A549 (cell line): ENCODE measurements around the gene NFE2L2. TPM values are rescaled to one million over a fixed set of nuclear protein-coding genes. Genes with fewer than 3 reads are reported as not detected.

Source experiments
- ATAC-seq, 2 experiments: fragments of 200-7000 bp in 1 of 2; fragments of >200 bp in 1 of 2; cut with Nextera tagmentation in 1 of 2; cut with Tn5 transposase in 1 of 2; 3 replicates each; pipeline versions ENCODE4 v1.8.0 to v1.9.1; 2018 to 2020; ENCODE audit warnings: mild to moderate bottlenecking in 1 of 2, moderate library complexity in 1 of 2
- CTCF ChIA-PET: fragments of 300-600 bp; sonication (Branson Sonifier 250); formaldehyde crosslinking; extraction: SDS; loops from one replicate; lab custom pipeline; 2021; ENCODE audit warnings: antibody characterized with exemption, inconsistent platforms; lab: Yijun Ruan, JAX
- POLR2A ChIA-PET: fragments of 350-600 bp; formaldehyde crosslinking; extraction: SDS; loops from one replicate; lab custom pipeline; 2021; ENCODE audit warnings: antibody characterized with exemption, inconsistent platforms; lab: Yijun Ruan, JAX
- DNase-seq, 2 experiments: peaks; one replicate each; pipeline versions ENCODE4 v3.0.0 to v3.0.0-alpha.2; 2011 to 2016; ENCODE audit warnings: low read depth in 1 of 2, low spot score in 1 of 2
- FAIRE-seq: peaks from 2 replicates; lab custom pipeline; 2011; peaks lifted over from hg19 to GRCh38; lab: Jason Lieb, UNC
- H3K27ac ChIP-seq, 2 experiments: fragments of >200 bp; sonication (Bioruptor Twin); formaldehyde crosslinking; 3 replicates each; pipeline ENCODE4 v1.5.1; 2016 to 2017
- H3K4me1 ChIP-seq: fragments of >200 bp; sonication (Bioruptor Twin); formaldehyde crosslinking; 3 replicates; pipeline ENCODE4 v1.6.1; 2016
- H3K4me2 ChIP-seq: fragments of >200 bp; sonication (Bioruptor Twin); formaldehyde crosslinking; 3 replicates; pipeline ENCODE4 v1.6.1; 2016
- H3K4me3 ChIP-seq: fragments of >200 bp; sonication (Bioruptor Twin); formaldehyde crosslinking; 3 replicates; pipeline ENCODE4 v1.5.1; 2016
- H3K9me3 ChIP-seq: fragments of >200 bp; sonication (Bioruptor Twin); formaldehyde crosslinking; 3 replicates; pipeline ENCODE4 v1.6.1; 2016
- ATOH8 ChIP-seq: fragments of 250-450 bp; sonication (Bioruptor Pico); IDR thresholded peaks from 2 replicates; pipeline ENCODE4 v1.5.0; 2020; ENCODE audit warnings: low read depth, mild to moderate bottlenecking, moderate library complexity
- BCL3 ChIP-seq: fragments of >200 bp; sonication (Bioruptor Twin); formaldehyde crosslinking; IDR thresholded peaks from 3 replicates; pipeline ENCODE4 v1.6.1; 2016
- BHLHE40 ChIP-seq: IDR thresholded peaks from 2 replicates; pipeline ENCODE4 v1.6.1; 2012; ENCODE audit warnings: low read depth, low read length, inconsistent platforms
- CHD2 ChIP-seq: fragments of 150-350 bp; IDR thresholded peaks from 2 replicates; pipeline ENCODE4 v1.6.1; 2014; ENCODE audit warnings: low read length; ENCODE audit not compliant: partially characterized antibody
- EHF ChIP-seq: fragments of 250-450 bp; sonication (Bioruptor Pico); IDR thresholded peaks from 2 replicates; pipeline ENCODE4 v1.5.0; 2020; ENCODE audit warnings: mild to moderate bottlenecking
- EP300 ChIP-seq, 2 experiments: fragments of >200 bp; sonication (Bioruptor Twin); formaldehyde crosslinking; IDR thresholded peaks; 2 replicates in 1 of 2; 3 replicates in 1 of 2; pipeline ENCODE4 v1.6.1; 2016 to 2017
- FOSB ChIP-seq: fragments of 250-450 bp; sonication (Bioruptor Pico); IDR thresholded peaks from 2 replicates; pipeline ENCODE4 v1.5.0; 2020; ENCODE audit warnings: mild to moderate bottlenecking, moderate library complexity
- FOSL2 ChIP-seq, 2 experiments: fragments of 450-650 bp in 1 of 2; fragments of >200 bp in 1 of 2; sonication (Bioruptor Twin) in 1 of 2; formaldehyde crosslinking; IDR thresholded peaks; 2 replicates each; pipeline versions ENCODE4 v1.5.0 to v1.6.1; 2016 to 2020; ENCODE audit warnings: mild to moderate bottlenecking in 1 of 2, moderate library complexity in 1 of 2
- GATA3 ChIP-seq: IDR thresholded peaks from 2 replicates; pipeline ENCODE4 v1.6.1; 2012; ENCODE audit warnings: borderline replicate concordance
- HDAC2 ChIP-seq: fragments of 200-600 bp; sonication (generic); IDR thresholded peaks from 2 replicates; pipeline ENCODE4 v1.6.1; 2016
- HMGXB4 ChIP-seq: fragments of 250-450 bp; sonication (Bioruptor Pico); IDR thresholded peaks from 2 replicates; pipeline ENCODE4 v1.5.0; 2021; ENCODE audit warnings: mild to moderate bottlenecking, moderate library complexity, borderline replicate concordance
- HOXB13 ChIP-seq: fragments of 250-450 bp; sonication (Bioruptor Pico); IDR thresholded peaks from 2 replicates; pipeline ENCODE4 v1.5.0; 2020; ENCODE audit warnings: low read depth, mild to moderate bottlenecking, moderate library complexity
- JUNB ChIP-seq: fragments of >200 bp; sonication (Bioruptor Twin); formaldehyde crosslinking; IDR thresholded peaks from 2 replicates; pipeline ENCODE4 v1.6.1; 2016
- KDM1A ChIP-seq: fragments of 200-600 bp; sonication (generic); IDR thresholded peaks from 2 replicates; pipeline ENCODE4 v1.6.1; 2016; ENCODE audit warnings: low read depth, mild to moderate bottlenecking
- NPAS2 ChIP-seq: fragments of 250-450 bp; sonication (Bioruptor Pico); IDR thresholded peaks from 2 replicates; pipeline ENCODE4 v1.8.0; 2022; ENCODE audit warnings: mild to moderate bottlenecking, moderate library complexity, borderline replicate concordance
- PHF8 ChIP-seq: fragments of 200-600 bp; sonication (generic); IDR thresholded peaks from 2 replicates; pipeline ENCODE4 v1.6.1; 2016; ENCODE audit warnings: low read depth, mild to moderate bottlenecking, antibody characterized with exemption, moderate library complexity, borderline replicate concordance
- POLR2A ChIP-seq: IDR thresholded peaks from 2 replicates; pipeline ENCODE4 v1.6.1; 2012; ENCODE audit warnings: mild to moderate bottlenecking, low read length
- POLR2AphosphoS2 ChIP-seq: conservative IDR thresholded peaks from 2 replicates; pipeline ENCODE4 v1.6.1; 2012; ENCODE audit warnings: low read length, improper control_type of control experiment, inconsistent platforms
- REST ChIP-seq: fragments of 200-600 bp; sonication (generic); IDR thresholded peaks from 2 replicates; pipeline ENCODE4 v1.6.1; 2016; ENCODE audit warnings: antibody characterized with exemption, mild to moderate bottlenecking, moderate library complexity
- USF2 ChIP-seq: fragments of 450-650 bp; IDR thresholded peaks from 2 replicates; pipeline ENCODE4 v1.6.1; 2014; ENCODE audit warnings: antibody characterized with exemption
- ZFP36 ChIP-seq: fragments of 450-650 bp; IDR thresholded peaks from 2 replicates; pipeline ENCODE4 v1.6.1; 2014; ENCODE audit warnings: borderline replicate concordance; ENCODE audit not compliant: partially characterized antibody
- WGBS: methylation state at CpG from one replicate; pipeline ENCODE4 v1.1.6; 2017; ENCODE audit errors: missing lambda C conversion rate; 5-methylcytosine and 5-hydroxymethylcytosine counted together
- polyA plus RNA-seq, 4 experiments: library from polyadenylated mRNA; depleted of rRNA in 3 of 4; stranded (reverse); fragments of >200 nt; fragmentation: RNase III in 1 of 4; extraction: RNeasy Plus Mini Kit Qiagen cat#74134 plus additional on column Dnase treatment in 1 of 4; gene quantifications; 2 replicates in 3 of 4; 3 replicates in 1 of 4; pipeline ENCODE4 v1.2.3, GENCODE V29; 2011 to 2017

NFE2L2 gene
- polyA plus RNA-seq, 2 of the 4 experiments (the other 2 are of a cell fraction), result 65.8 to 146 TPM

GRCh38 chr2:177241711-177242120 is 22.8 kb downstream of the NFE2L2 start:
- no peak for ATAC-seq
- no peak for TF ChIP-seq POLR2AphosphoS2
- TF ChIP-seq FOSL2 (IDR thresholded peaks at IDR 0.05), result no peak
- TF ChIP-seq FOSL2 (CRISPR knock-in tag; IDR thresholded peaks at IDR 0.05), result peak; percentile 24; the same call in 1 of the 2 replicates
- no peak for TF ChIP-seq NPAS2 (CRISPR knock-in tag)
- no peak for TF ChIP-seq HDAC2
- TF ChIP-seq ZFP36, result no peak
- no peak for TF ChIP-seq BCL3
- H3K4me3 ChIP-seq, result peak overlapping the region; percentile 12; the same call in 1 of the 3 replicates
- CTCF ChIA-PET, result interaction anchor here (1.1 to 2.3 kb wide), 4 partner anchors 13 to 78 kb away, joined by 3 to 12 read pairs (median 7); partner anchors contain the start of gene NFE2L2
- WGBS, result 24% methylated on average over 1 of the region's 1 CpG
- no peak for DNase-seq
- H3K4me1 ChIP-seq, result peaks cover 97% of the 10 kb centered on the region
- peak overlapping the region; percentile 86 to 92 for H3K27ac ChIP-seq
- POLR2A ChIA-PET, result no interaction called here
- no peaks in the 10 kb centered on the region for H3K9me3 ChIP-seq
- H3K4me2 ChIP-seq, result peak overlapping the region; percentile 87
- no peak for FAIRE-seq

- H3K4me2 ChIP-seq, result peak overlapping the region; percentile 87
- DNase-seq (peak in 1 of 2 experiments; percentile 70), ATAC-seq (peak; percentile 37 to 49; a peak in 5 of 6 replicates), FAIRE-seq (no peak)
- H3K27ac ChIP-seq, result peak overlapping the region; percentile 84 to 86
- WGBS, result 34% methylated on average over 5 of the region's 5 CpGs
- no peaks in the 10 kb centered on the region for H3K9me3 ChIP-seq
- peaks cover 81% of the 10 kb centered on the region for H3K4me1 ChIP-seq
- POLR2A ChIA-PET, result interaction anchor here (0.7 to 1.6 kb wide), 5 partner anchors 9 to 1104 kb away, joined by 3 to 7 read pairs (median 5); partner anchors contain the start of gene HNRNPA3
- no peak overlapping the region for H3K4me3 ChIP-seq
- TF ChIP-seq EP300 (IDR thresholded peaks at IDR 0.05), result no peak
- TF ChIP-seq POLR2AphosphoS2, result 0 out of 2 replicates have a peak, but pooled peaks have one; percentile 37
- TF ChIP-seq EHF (CRISPR knock-in tag), result no peak
- peak; percentile 63 for TF ChIP-seq USF2
- no peak for TF ChIP-seq GATA3
- CTCF ChIA-PET, result interaction anchor here (0.6 to 2.3 kb wide), 7 partner anchors 11 to 175 kb away, joined by 3 to 12 read pairs (median 5); partner anchors contain the start of gene NFE2L2
Observed at GRCh38 chr2:177239932-177240630, 24.4 kb downstream of the NFE2L2 start.

- 82% methylated on average over 6 of the region's 6 CpGs for WGBS
- FAIRE-seq (no peak), DNase-seq (no peak), ATAC-seq (no peak)
- no peak overlapping the region for H3K4me3 ChIP-seq
- peak overlapping the region; percentile 87 for H3K4me2 ChIP-seq
- H3K9me3 ChIP-seq, result no peaks in the 10 kb centered on the region
- H3K4me1 ChIP-seq, result peaks cover 79% of the 10 kb centered on the region
- CTCF ChIA-PET, result interaction anchor here (1.2 to 2.4 kb wide), 3 partner anchors 12 to 75 kb away, joined by 3 to 13 read pairs (median 3); no protein-coding TSS in a partner anchor
- POLR2A ChIA-PET, result interaction anchor here (1.4 to 1.6 kb wide), 2 partner anchors 8 to 26 kb away, joined by 5 to 7 read pairs; no protein-coding TSS in a partner anchor
- H3K27ac ChIP-seq, result peak overlapping the region in 1 of 2 experiments; percentile 84; a peak in 4 of 6 replicates
- no peak for TF ChIP-seq HMGXB4 (CRISPR knock-in tag)
- TF ChIP-seq REST, result no peak
- no peak for TF ChIP-seq USF2
- TF ChIP-seq BHLHE40, result no peak
- no peak for TF ChIP-seq CHD2
- TF ChIP-seq HOXB13 (CRISPR knock-in tag), result no peak
- TF ChIP-seq POLR2A, result no peak
- no peak for TF ChIP-seq JUNB
- TF ChIP-seq ZFP36, result no peak
- no peak for TF ChIP-seq KDM1A
- no peak for TF ChIP-seq PHF8
- TF ChIP-seq ATOH8 (CRISPR knock-in tag), result no peak
- TF ChIP-seq FOSB, result no peak
Observed at GRCh38 chr2:177239053-177239452, 25.5 kb downstream of the NFE2L2 start.
